Endometrial microvascular endothelial cells (primary cell): ENCODE measurements around the gene LUZP4. TPM values are rescaled to one million over a fixed set of nuclear protein-coding genes. Genes with fewer than 3 reads are reported as not detected.
"Not testable (repeated sequence)": the region's sequence is repeated elsewhere in the genome, so short reads cannot be mapped to it uniquely, and the experiment has no call there.

Source experiments
- in situ Hi-C: cut with HindIII; loops from 2 replicates; pipeline ENCODE4 v1.10.0; 2017; ENCODE audit warnings: low sequenced_read_pairs, low pct_unique_long_range_greater_than_20kb; ENCODE audit errors: inconsistent ontology term
- total RNA-seq: library from RNA; depleted of rRNA; stranded (reverse); fragments of >200 nt; gene quantifications from one replicate; pipeline ENCODE4 v1.2.3, GENCODE V29; 2015; ENCODE audit errors: inconsistent ontology term

The LUZP4 gene, protein sequence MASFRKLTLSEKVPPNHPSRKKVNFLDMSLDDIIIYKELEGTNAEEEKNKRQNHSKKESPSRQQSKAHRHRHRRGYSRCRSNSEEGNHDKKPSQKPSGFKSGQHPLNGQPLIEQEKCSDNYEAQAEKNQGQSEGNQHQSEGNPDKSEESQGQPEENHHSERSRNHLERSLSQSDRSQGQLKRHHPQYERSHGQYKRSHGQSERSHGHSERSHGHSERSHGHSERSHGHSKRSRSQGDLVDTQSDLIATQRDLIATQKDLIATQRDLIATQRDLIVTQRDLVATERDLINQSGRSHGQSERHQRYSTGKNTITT
- not detected for total RNA-seq

DNA sequence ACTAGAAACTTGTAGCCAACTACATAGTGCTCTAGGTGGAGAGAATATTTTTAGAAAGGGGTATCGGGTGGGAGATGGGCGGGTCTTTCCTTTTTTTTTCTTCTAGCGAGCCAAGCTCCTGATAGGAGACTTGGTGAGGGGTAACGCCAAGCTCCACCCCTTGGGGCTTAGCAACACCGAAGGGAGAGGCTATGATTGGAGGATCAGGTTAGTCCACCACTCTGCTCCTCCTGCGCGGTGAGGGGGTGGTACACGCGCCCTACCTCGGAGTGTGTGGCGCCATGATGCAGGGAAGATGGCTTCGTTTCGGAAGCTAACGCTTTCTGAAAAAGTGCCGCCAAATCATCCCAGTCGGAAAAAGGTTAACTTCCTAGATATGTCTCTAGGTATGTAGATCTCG, at the start of gene LUZP4:
Gene LUZP4, plus strand, starts transcription at position 251 of the 400 bp plus-strand sequence. Its CDS starts 45 bp downstream, at position 296.
- in situ Hi-C loops: no loop called here

DNA sequence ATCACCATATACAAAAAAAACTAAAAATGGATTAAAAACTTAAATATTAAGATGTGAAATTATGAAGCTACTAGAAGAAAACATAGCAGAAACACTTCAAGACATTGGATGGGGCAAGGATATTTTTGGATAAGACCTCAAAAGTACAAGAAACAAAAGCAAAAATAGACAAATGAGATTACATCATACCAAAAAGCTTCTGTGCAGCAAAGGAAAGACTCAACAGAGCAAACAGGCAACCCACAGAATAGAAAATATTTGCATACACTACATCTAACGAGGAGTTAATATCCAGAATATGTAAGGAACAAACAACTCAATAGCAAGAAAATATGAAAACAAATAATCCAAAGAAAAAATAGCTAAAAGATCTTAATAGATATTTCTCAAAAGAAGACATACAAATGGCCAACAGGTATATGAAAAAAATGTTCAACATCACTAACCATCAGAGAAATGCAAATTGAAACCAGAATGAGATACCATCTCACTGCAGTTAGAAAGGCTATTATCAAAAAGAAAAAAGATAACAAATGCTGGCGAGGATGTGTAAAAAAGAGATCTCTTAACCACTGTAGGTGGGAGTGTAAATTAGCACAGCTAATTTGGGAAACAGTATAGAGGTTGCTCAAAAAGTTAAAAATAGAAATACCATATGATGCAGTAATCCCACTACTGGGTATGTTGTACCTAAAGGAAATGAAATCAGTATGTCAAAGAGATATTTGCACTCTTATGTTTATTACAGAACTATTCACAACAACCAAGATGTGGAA, 37.9 kb upstream of the LUZP4 start:
- in situ Hi-C loops: no loop called here

DNA sequence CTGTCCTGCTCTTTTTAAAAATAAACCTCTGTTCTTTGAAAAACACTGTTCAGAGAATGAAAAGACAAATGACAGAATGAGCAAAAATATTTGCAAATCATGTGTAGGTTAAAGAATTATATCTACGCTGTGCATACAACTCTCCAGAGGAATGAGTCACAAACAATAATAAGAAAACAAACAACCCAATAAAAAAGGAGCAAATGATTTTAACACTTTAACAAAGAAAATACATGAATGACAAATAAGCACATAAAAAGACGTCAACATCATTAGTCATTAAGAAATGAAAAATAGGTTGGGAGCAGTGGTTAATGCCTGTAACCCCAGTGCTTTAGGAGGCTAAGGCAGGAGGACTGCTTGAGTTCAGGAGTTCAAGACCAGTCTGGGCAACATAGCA, 34.5 kb upstream of the LUZP4 start:
- in situ Hi-C loops: no loop called here

DNA sequence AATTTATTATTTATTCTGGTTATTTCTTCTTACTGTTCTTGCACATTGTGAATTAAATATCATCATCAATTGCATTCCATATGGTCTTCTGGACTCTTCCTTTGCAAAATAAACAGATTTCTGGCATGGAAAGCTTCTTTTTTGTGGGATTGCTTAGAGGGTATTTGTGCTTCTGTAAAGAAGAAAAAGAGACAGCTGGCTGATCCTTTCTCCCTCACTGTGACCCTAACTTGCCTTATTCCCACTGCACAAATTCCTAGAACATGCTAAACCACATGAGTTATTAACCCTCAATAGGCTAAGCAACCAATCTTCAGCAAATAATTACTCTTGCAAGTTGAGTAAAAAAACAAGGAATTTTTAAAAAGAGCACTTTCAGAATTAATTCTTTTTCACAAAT, 31.8 kb upstream of the LUZP4 start:
- in situ Hi-C loops: no loop called here

DNA sequence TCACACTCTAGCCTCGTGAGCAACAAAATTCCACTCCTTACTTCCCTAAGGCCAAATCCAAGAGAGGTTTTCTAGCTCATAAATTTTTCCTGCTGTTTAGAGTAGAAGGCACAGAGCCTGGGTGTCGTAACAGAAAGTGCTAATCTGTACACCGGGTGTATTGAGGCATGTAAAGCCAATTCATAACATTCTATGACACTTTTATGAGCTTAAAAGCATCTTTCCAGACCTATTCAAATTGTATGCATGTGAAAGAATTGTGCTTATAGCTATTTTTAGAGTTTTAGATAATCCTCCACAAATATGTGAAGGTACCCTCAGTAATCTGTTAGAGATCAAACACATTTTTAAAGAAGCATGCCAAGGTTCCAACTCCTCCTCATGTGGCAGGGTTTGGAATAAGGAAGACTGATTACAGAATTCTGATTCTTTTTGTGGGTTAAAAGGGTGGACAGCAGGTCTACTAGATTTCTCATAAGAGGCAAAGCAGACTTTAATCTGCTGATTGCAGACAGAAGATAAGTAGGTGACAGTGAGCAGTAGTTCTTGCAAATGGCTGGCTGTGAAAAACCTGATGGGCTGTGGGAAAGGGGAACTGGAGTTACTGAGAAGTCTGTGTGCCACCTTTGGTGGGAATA, 30.2 kb upstream of the LUZP4 start:
- in situ Hi-C loops: no loop called here

DNA sequence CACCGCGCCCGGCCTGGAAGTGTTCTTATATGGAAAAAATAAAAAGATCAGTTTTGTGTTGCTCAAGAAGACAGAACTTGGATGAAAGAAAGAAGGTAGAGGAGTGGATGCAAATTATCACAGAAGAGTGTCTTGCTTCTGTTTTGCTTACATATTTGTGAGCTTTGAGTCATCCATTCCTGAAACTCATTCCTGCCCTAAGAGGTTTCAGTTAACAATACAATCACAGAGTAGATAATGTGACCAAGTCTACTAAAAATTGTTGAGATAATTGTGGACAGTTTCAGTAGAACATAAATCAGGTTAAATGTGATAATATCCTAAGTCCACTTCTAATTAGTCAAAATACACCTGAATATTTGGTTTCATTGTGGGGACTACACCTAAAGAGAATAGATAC, 29.2 kb upstream of the LUZP4 start:
- in situ Hi-C loops: no loop called here

DNA sequence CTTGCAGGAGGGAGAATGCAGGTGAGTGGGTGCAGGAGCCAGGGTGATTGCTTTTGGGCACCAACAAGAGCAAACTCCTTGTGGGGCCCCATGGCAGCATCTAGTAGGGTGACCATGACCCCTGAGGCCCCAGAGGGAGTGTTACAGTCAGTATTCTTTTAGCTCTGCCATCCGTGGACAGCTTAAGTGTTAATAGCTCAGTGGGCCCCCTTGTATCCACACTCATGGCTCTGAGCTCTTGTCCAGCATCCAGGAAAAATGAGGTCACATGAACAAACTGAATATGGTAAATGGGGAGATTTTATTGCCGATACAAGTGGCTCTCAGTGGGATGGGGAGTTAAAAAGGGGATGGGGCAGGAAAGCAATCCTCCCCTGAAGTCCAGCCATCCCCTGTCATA, 28.4 kb upstream of the LUZP4 start:
- in situ Hi-C loops: no loop called here

DNA sequence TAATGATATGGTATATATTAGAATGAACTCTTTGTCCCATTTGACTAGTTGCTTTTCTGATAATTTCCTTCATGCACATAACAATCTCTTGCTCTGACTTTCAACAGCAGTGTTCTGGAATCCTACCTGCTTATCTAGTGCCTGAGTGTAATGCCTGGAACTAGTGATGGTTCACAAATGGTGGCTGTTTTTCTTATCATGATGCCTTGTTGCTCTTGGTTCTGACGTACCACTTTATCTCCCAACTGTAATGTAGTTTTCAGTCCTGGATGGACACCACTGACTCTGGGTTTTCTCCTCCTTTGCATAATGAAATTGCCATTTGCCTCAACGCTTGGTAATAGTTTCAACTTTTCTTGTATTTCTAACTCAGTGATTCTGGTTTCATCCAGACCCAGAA, 25.5 kb upstream of the LUZP4 start:
- in situ Hi-C loops: no loop called here

DNA sequence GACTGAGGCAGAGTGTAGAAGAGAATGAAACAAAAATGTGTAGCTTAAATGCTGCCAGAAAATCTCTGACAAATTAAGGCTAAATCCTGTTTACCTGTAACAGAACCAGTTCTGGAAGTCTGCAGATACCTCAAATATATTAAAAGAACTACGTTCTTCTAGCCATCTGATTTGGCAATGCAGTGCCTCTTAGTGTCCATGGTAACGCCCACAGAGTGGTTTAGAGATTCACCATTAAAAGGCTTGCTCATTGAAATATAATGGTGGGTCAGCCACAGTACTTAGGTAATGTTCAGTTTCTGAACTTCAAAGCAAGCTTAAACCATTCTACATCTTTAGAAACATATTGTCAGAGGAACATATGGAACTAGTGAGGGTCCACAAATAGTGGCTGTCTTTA, 23.2 kb upstream of the LUZP4 start:
- in situ Hi-C loops: no loop called here

DNA sequence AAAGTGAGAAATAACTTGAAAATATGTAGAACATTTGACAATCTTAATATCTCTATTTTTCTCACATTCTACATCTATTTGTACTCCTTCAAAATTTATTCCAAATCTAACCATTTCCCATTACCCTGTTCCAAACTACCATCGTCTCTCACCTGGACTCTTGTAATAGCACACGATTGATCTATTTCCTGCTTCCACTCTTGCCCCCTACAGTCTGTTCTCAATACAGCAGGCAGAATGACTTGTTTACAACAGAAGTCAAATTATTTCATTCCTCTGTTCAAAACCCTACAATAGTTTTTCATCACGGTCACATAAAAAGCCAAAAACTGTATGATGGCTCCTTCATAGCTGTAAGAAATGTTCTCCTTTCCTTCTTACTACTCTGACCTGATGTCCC, 21.1 kb upstream of the LUZP4 start:
- in situ Hi-C loops: no loop called here

DNA sequence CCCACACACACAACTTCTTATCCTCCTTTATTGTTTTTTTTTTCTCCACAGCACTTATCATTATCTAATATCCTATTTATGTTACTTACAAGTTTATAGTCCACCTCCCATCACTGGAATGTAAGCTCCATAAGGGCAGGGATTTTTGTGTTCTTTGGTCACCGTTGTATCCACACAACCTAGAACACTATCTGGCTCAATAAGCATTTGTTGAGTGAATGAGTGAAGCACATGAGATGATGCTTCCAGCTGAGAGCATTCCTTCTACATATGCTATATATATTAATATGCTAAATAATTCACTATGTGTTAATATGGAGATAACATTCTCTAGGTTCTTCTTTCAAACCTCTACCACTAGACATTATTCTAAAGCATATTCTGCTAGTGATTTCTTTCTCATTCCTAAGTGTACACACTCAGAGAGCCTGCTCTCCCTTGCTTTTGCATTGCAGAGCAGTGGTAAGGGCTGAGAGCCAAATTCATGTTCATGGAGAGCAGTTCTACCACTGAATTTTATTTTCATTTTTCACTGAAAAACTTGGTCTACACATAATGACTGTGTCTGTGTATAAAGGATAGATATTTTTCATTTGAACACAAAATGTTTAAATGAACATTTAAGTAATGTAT, 20.3 kb upstream of the LUZP4 start:
- in situ Hi-C loops: no loop called here

DNA sequence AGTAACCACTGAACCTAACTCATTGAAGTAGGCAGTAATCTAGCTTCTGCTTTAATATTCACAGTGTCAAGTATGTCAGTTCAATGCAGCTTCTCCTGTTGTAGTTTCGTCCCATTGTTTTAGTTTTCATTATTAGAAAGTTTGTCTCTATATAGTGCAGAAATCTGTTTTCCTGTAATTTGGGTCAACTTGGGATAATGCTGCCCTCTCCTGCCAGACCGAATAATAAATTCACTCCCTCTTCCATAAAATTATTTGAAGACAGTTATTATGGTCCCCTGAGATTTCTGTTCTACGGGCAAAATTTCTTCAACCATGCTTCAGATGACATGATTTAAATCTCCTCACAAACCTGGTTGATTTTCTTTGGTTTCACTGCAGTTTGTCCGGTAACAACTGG, 4.6 kb upstream of the LUZP4 start:
- in situ Hi-C loops: no loop called here

DNA sequence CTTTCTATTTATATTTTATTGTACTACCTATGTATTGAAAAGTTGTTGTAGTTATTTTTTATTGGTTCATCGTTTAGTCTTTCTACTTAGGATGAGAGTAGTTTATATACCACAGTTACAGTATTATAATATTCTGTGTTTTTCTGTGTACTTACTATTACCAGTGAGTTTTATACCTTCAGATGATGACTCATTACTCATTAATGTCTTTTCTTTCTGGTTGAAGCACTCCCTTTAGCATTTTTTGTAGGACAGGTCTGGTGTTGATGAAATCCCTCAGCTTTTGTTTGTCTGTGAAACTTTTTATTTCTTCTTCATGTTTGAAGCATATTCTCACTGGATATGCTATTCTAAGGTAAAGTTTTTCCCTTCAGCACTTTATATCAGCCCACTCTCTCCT, 7.7 kb downstream of the LUZP4 start:
- in situ Hi-C loops: no loop called here

DNA sequence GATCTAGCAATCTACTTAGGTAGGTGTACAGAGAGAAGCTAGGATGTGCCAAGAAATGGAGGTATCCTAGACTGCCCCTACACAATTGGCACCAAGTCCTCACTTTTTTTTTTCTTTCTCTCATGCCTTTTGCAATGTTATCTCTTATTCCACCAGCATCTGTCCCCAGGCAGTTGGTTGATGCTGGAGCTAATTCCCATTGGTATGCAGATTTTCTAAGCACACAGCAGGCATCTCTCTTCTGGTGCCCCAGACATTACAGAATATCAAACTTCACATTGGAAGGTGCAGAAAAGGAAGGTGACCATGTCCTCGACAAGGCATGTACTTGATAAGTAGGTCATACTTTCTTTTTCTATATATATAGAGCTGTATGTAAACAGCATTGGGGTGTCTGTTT, 21.6 kb downstream of the LUZP4 start:
- in situ Hi-C loops: no loop called here

DNA sequence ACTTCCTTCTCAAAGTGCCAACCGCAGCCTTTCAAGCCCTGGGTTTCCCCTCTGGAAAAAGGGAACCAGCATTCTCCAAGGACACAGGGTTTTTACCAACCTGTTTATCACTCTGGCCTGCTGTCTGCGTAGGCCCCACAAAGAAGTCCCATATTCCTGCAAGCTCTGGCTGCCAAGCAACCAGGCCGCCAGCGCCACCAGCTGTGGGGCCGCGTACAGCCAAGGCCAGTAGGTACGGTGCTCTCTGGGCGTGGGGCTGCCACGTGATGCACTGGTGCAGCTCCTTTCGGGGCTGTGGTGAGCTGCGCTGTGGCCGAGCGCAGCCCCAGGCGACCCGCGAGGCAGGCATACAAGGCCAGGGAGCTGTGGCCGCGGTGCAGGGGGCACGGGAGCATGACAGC, 22.1 kb downstream of the LUZP4 start:
- in situ Hi-C loops: no loop called here

DNA sequence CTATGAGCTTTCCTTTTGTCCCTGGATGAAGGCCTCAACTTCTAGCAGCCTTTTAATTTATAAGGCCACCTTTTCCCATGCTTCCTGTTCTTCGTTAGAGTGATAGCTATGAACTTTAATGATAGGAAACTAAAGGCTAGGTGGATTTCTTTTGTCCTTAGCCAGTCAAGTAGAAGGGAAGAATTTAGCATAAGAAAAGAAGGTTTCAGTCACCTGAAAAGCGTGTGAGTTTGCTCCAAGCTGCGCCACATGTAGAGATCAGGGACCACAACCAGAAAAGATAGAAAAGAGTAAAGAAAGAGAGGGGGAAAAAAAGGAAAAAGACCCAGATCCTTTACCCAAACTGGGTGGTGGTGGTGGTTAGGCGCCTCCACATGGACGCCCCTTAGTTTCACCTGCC, 28.6 kb downstream of the LUZP4 start:
- in situ Hi-C loops: no loop called here

DNA sequence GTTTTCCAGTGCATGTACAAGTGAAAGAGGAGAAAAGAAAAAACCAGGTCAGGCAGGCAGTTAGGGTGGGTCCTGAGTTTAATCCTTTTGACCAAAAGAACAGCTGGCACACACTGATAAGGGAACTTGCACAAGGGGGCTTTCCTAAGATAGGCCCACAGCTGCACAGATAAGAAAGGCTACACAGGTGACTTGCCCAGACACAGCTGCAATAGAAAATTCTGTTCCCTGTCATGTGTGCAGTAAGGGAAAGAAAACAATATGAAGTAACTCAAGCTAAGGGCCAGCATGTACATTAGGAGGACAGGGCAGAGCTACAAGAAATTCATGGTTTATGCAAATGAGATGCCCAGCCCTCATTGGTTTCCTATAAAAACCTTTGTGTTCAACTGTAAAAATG, 32.9 kb downstream of the LUZP4 start:
- in situ Hi-C loops: no loop called here

DNA sequence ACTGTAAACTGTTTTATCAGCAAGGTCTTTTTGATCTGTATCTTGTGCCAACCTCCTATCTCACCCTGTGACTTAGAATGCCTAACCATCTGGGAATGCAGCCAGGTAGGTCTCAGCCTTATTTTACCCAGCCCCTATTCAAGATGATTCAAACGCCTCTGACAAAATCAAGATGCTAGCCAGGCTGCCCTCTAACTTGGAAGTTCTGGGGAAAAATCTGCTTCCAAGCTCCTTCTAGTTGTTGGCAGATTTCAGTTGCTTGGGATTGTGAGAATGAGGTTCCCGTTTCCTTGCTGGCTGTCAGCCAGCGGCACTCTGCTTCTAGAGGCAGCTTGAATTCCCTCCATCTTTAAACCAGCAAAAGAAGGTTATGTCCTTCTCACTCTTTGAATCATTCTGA, 34.7 kb downstream of the LUZP4 start:
- in situ Hi-C loops: no loop called here

DNA sequence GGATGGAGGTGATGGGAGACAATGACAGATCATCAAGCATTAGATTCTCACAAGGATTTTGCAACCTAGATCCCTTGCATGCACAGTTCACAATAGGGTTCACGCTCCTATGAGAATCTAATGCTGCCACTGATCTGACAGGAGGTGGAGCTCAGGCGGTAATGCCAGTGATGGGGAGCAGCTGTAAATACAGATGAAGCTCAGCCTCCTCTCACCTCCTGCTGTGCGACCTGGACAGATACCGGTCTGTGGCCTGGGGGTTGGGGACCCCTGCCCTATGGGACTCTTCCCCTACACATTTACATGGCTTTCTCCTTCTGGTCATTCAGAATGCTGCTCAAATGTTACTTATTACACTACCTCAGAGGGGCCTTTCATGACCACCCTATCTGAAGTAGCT, 39.8 kb downstream of the LUZP4 start:
- in situ Hi-C loops: not testable (repeated sequence)
